Naive B cell (primary cell): ENCODE results near the gene PCNX1. TPM values are rescaled to one million over a fixed set of nuclear protein-coding genes. Genes with fewer than 3 reads are reported as not detected.

Experiments
- ATAC-seq, 2 donors: fragments of 150-1000 bp; cut with Tn5 transposase; 2 replicates each; pipeline ENCODE4 v1.10.0; 2021; ENCODE audit warnings: low read depth in 2 of 2, mild to moderate bottlenecking in 2 of 2, moderate library complexity in 2 of 2
- DNase-seq: peaks from one replicate; pipeline ENCODE4 v3.0.0; 2022
- H3K27ac Mint-ChIP-seq, 6 donors: one replicate each; pipeline ENCODE4 v1.8.0; 2020 to 2022; ENCODE audit warnings: mild to moderate bottlenecking in 6 of 6, mixed read lengths in 6 of 6, moderate library complexity in 5 of 6, inconsistent platforms in 2 of 6
- H3K27me3 Mint-ChIP-seq, 3 donors: one replicate each; pipeline ENCODE4 v1.8.0; 2021 to 2022; ENCODE audit warnings: mixed read lengths in 3 of 3, mild to moderate bottlenecking in 1 of 3
- H3K36me3 Mint-ChIP-seq, 2 donors: one replicate each; pipeline ENCODE4 v1.8.0; 2020 to 2022; ENCODE audit warnings: mixed read lengths in 2 of 2, inconsistent platforms in 1 of 2, mild to moderate bottlenecking in 1 of 2
- H3K4me1 Mint-ChIP-seq, 3 donors: one replicate each; pipeline ENCODE4 v1.8.0; 2020 to 2022; ENCODE audit warnings: mixed read lengths in 3 of 3, inconsistent platforms in 1 of 3, mild to moderate bottlenecking in 1 of 3, moderate library complexity in 1 of 3
- H3K4me3 Mint-ChIP-seq, 8 donors: one replicate each; pipeline ENCODE4 v1.8.0; 2020 to 2022; ENCODE audit warnings: mild to moderate bottlenecking in 8 of 8, mixed read lengths in 8 of 8, moderate library complexity in 8 of 8, inconsistent platforms in 2 of 8
- H3K9me3 Mint-ChIP-seq, 7 donors: one replicate each; pipeline ENCODE4 v1.8.0; 2020 to 2022; ENCODE audit warnings: mixed read lengths in 7 of 7, mild to moderate bottlenecking in 5 of 7, inconsistent platforms in 2 of 7, moderate library complexity in 1 of 7
- polyA plus RNA-seq, 6 donors: library from polyadenylated mRNA; unstranded; fragments of 300-500 nt; fragmentation: Illumina TruSeq; gene quantifications; one replicate each; pipeline ENCODE4 v1.2.3, GENCODE V29; 2021; ENCODE audit warnings: low read depth in 6 of 6

PCNX1 gene
- polyA plus RNA-seq, 6 donors from 2014 or later: 4.8 to 10.7 (median 7.5) TPM

GRCh38 chr14:70908935-70909641 lies 1.8 kb downstream of the PCNX1 start:
- H3K27me3 Mint-ChIP-seq: no peaks in the 10 kb centered on the region

GRCh38 chr14:70909733-70910614 lies 2.7 kb downstream of the PCNX1 start:
- H3K9me3 Mint-ChIP-seq: no peaks in the 10 kb centered on the region
- no peak for DNase-seq
- no peaks in the 10 kb centered on the region for H3K27me3 Mint-ChIP-seq
- H3K36me3 Mint-ChIP-seq: no peaks in the 10 kb centered on the region
- ATAC-seq: no peak
- H3K4me3 Mint-ChIP-seq: peak overlapping the region in 7 of 8 donors; percentile 68 to 100 (median 92)
- H3K4me1 Mint-ChIP-seq: peaks cover 34 to 50% (median 42%) of the 10 kb centered on the region in 3 donors
- H3K27ac Mint-ChIP-seq: peak overlapping the region in 4 of 6 donors; percentile 9 to 96 (median 54)

More at GRCh38 chr14:70908935-70909641, 1.8 kb downstream of the PCNX1 start:
- ATAC-seq (no peak), DNase-seq (no peak)
- peak overlapping the region; percentile 90 to 100 (median 94) for H3K4me3 Mint-ChIP-seq
- H3K4me1 Mint-ChIP-seq: peaks cover 34 to 47% (median 42%) of the 10 kb centered on the region in 3 donors
- peak overlapping the region; percentile 52 to 96 (median 94) for H3K27ac Mint-ChIP-seq
- H3K36me3 Mint-ChIP-seq: no peaks in the 10 kb centered on the region
- H3K9me3 Mint-ChIP-seq: no peaks in the 10 kb centered on the region

GRCh38 chr14:70915415-70915814 lies 8.2 kb downstream of the PCNX1 start:
- ATAC-seq (no peak), DNase-seq (no peak)
- H3K4me1 Mint-ChIP-seq: peaks cover 39 to 64% (median 63%) of the 10 kb centered on the region in 3 donors
- peaks cover 0 to 9% of the 10 kb centered on the region in 2 donors for H3K36me3 Mint-ChIP-seq
- no peaks in the 10 kb centered on the region for H3K9me3 Mint-ChIP-seq
- H3K27ac Mint-ChIP-seq: peak overlapping the region in 2 of 6 donors; percentile 3 to 71
- no peaks in the 10 kb centered on the region for H3K27me3 Mint-ChIP-seq
- no peak overlapping the region for H3K4me3 Mint-ChIP-seq

GRCh38 chr14:70916300-70916699 lies 9.0 kb downstream of the PCNX1 start:
- no peaks in the 10 kb centered on the region for H3K9me3 Mint-ChIP-seq
- H3K27me3 Mint-ChIP-seq: no peaks in the 10 kb centered on the region
- H3K4me3 Mint-ChIP-seq: no peak overlapping the region
- DNase-seq: no peak
- H3K4me1 Mint-ChIP-seq: peaks cover 31 to 66% (median 59%) of the 10 kb centered on the region in 3 donors
- ATAC-seq: no peak
- H3K36me3 Mint-ChIP-seq: peaks cover 0 to 9% of the 10 kb centered on the region in 2 donors
- peak overlapping the region in 2 of 6 donors; percentile 4 to 58 for H3K27ac Mint-ChIP-seq

- Mint-ChIP-seq H3K36me3 (peaks cover 0 to 9% of the 10 kb centered on the region in 2 donors), H3K27ac (peak overlapping the region in 4 of 6 donors; percentile 16 to 41 (median 22)), H3K4me1 (peaks cover 31 to 64% (median 54%) of the 10 kb centered on the region in 3 donors), H3K4me3 (no peak overlapping the region), H3K27me3 (no peaks in the 10 kb centered on the region), H3K9me3 (no peaks in the 10 kb centered on the region)
- ATAC-seq: no peak
- no peak for DNase-seq
These were observed 9.5 kb downstream of the PCNX1 start for GRCh38 chr14:70916799-70917198.

GRCh38 chr14:70917633-70918032 lies 10.4 kb downstream of the PCNX1 start:
- Mint-ChIP-seq H3K4me3 (no peak overlapping the region), H3K27ac (peak overlapping the region in 5 of 6 donors; percentile 3 to 29 (median 16)), H3K4me1 (peaks cover 27 to 59% (median 55%) of the 10 kb centered on the region in 3 donors), H3K27me3 (no peaks in the 10 kb centered on the region), H3K36me3 (peaks cover 0 to 9% of the 10 kb centered on the region in 2 donors), H3K9me3 (no peaks in the 10 kb centered on the region)
- ATAC-seq (no peak), DNase-seq (no peak)

GRCh38 chr14:70919774-70920173 lies 12.5 kb downstream of the PCNX1 start:
- peaks cover 31 to 71% (median 63%) of the 10 kb centered on the region in 3 donors for H3K4me1 Mint-ChIP-seq
- ATAC-seq (no peak), DNase-seq (no peak)
- H3K4me3 Mint-ChIP-seq: peak overlapping the region in 1 of 8 donors; percentile 17
- H3K36me3 Mint-ChIP-seq: peaks cover 0 to 9% of the 10 kb centered on the region in 2 donors
- H3K9me3 Mint-ChIP-seq: no peaks in the 10 kb centered on the region
- H3K27ac Mint-ChIP-seq: peak overlapping the region in 1 of 6 donors; percentile 59
- no peaks in the 10 kb centered on the region for H3K27me3 Mint-ChIP-seq

- no peak for ATAC-seq
- Mint-ChIP-seq H3K27me3 (no peaks in the 10 kb centered on the region), H3K4me1 (peaks cover 35 to 75% (median 58%) of the 10 kb centered on the region in 3 donors), H3K9me3 (no peaks in the 10 kb centered on the region), H3K36me3 (peaks cover 0 to 7% of the 10 kb centered on the region in 2 donors), H3K27ac (peak overlapping the region in 1 of 6 donors; percentile 59), H3K4me3 (no peak overlapping the region)
- no peak for DNase-seq
These were observed 13.3 kb downstream of the PCNX1 start for GRCh38 chr14:70920608-70921007.

GRCh38 chr14:70921669-70922068 lies 14.4 kb downstream of the PCNX1 start:
- no peak for ATAC-seq
- H3K4me1 Mint-ChIP-seq: peaks cover 38 to 77% (median 61%) of the 10 kb centered on the region in 3 donors
- H3K9me3 Mint-ChIP-seq: no peaks in the 10 kb centered on the region
- H3K27me3 Mint-ChIP-seq: no peaks in the 10 kb centered on the region
- no peak for DNase-seq
- no peak overlapping the region for H3K27ac Mint-ChIP-seq
- H3K36me3 Mint-ChIP-seq: no peaks in the 10 kb centered on the region
- no peak overlapping the region for H3K4me3 Mint-ChIP-seq

- H3K4me1 Mint-ChIP-seq: peaks cover 30 to 58% (median 58%) of the 10 kb centered on the region in 3 donors
- H3K27ac Mint-ChIP-seq: no peak overlapping the region
- H3K9me3 Mint-ChIP-seq: no peaks in the 10 kb centered on the region
- H3K36me3 Mint-ChIP-seq: no peaks in the 10 kb centered on the region
- peak; percentile 73 to 88 for ATAC-seq
- H3K4me3 Mint-ChIP-seq: peak overlapping the region in 2 of 8 donors; percentile 4 to 73
- no peaks in the 10 kb centered on the region for H3K27me3 Mint-ChIP-seq
- peak; percentile 17 for DNase-seq
These were observed 17.3 kb downstream of the PCNX1 start for GRCh38 chr14:70924521-70924920.

- Mint-ChIP-seq H3K27me3 (no peaks in the 10 kb centered on the region), H3K4me3 (no peak overlapping the region), H3K4me1 (peaks cover 29 to 52% (median 51%) of the 10 kb centered on the region in 3 donors), H3K36me3 (no peaks in the 10 kb centered on the region), H3K9me3 (no peaks in the 10 kb centered on the region), H3K27ac (peak overlapping the region in 1 of 6 donors; percentile 2)
- DNase-seq (no peak), ATAC-seq (no peak)
These were observed 19.1 kb downstream of the PCNX1 start for GRCh38 chr14:70926235-70926830.

GRCh38 chr14:70931008-70931407 lies 23.7 kb downstream of the PCNX1 start:
- Mint-ChIP-seq H3K27ac (no peak overlapping the region), H3K4me3 (no peak overlapping the region), H3K9me3 (peaks cover 0 to under 1% (median 0%) of the 10 kb centered on the region in 7 donors)

GRCh38 chr14:70934084-70934483 lies 26.8 kb downstream of the PCNX1 start:
- no peaks in the 10 kb centered on the region for H3K36me3 Mint-ChIP-seq
- H3K27ac Mint-ChIP-seq: peak overlapping the region in 2 of 6 donors; percentile 39 to 42
- H3K27me3 Mint-ChIP-seq: no peaks in the 10 kb centered on the region
- ATAC-seq: no peak
- peaks cover 0 to 4% (median 1%) of the 10 kb centered on the region in 7 donors for H3K9me3 Mint-ChIP-seq
- no peak for DNase-seq
- H3K4me1 Mint-ChIP-seq: peaks cover 40 to 60% (median 51%) of the 10 kb centered on the region in 3 donors
- no peak overlapping the region for H3K4me3 Mint-ChIP-seq

More at GRCh38 chr14:70931008-70931407, 23.7 kb downstream of the PCNX1 start:
- Mint-ChIP-seq H3K27me3 (no peaks in the 10 kb centered on the region), H3K36me3 (no peaks in the 10 kb centered on the region), H3K4me1 (peaks cover 36 to 55% (median 44%) of the 10 kb centered on the region in 3 donors)
- DNase-seq (no peak), ATAC-seq (no peak)
